WTC11 (cell line): ENCODE measurements around the gene GNS.

Experiments
- ATF3 ChIP-seq: sonication (generic); formaldehyde crosslinking; conservative IDR thresholded peaks from 2 replicates; pipeline ENCODE4 v1.8.1; 2022; ENCODE audit warnings: mild to moderate bottlenecking, missing genetic modification reagents
- CTCF ChIP-seq: fragments of 200-600 bp; IDR thresholded peaks from 2 replicates; pipeline ENCODE4 v1.8.0; 2022; ENCODE audit warnings: antibody characterized with exemption
- FOXK1 ChIP-seq: sonication (generic); formaldehyde crosslinking; IDR thresholded peaks from 2 replicates; pipeline ENCODE4 v1.8.0; 2022; ENCODE audit warnings: mild to moderate bottlenecking, moderate library complexity, missing genetic modification reagents
- FOXP1 ChIP-seq: sonication (generic); formaldehyde crosslinking; IDR thresholded peaks from 2 replicates; pipeline ENCODE4 v1.8.0; 2022; ENCODE audit warnings: missing genetic modification reagents, mild to moderate bottlenecking, moderate library complexity, borderline replicate concordance
- KAT7 ChIP-seq: sonication (generic); formaldehyde crosslinking; IDR thresholded peaks from 2 replicates; pipeline ENCODE4 v1.8.1; 2023; ENCODE audit warnings: missing genetic modification reagents, mild to moderate bottlenecking, borderline replicate concordance
- SP1 ChIP-seq: sonication (generic); formaldehyde crosslinking; conservative IDR thresholded peaks from 2 replicates; pipeline ENCODE4 v1.8.1; 2022; ENCODE audit warnings: missing genetic modification reagents
- USF1 ChIP-seq: sonication (generic); formaldehyde crosslinking; IDR thresholded peaks from 2 replicates; pipeline ENCODE4 v1.8.0; 2022; ENCODE audit warnings: mild to moderate bottlenecking, missing genetic modification reagents
- USF2 ChIP-seq: sonication (generic); formaldehyde crosslinking; IDR thresholded peaks from 2 replicates; pipeline ENCODE4 v1.8.1; 2023; ENCODE audit warnings: mild to moderate bottlenecking, missing genetic modification reagents, moderate library complexity
- ZNF121 ChIP-seq: sonication (generic); formaldehyde crosslinking; IDR thresholded peaks from 2 replicates; pipeline ENCODE4 v1.8.0; 2023; ENCODE audit warnings: missing genetic modification reagents
- ZNF232 ChIP-seq: sonication (generic); formaldehyde crosslinking; IDR thresholded peaks from 2 replicates; pipeline ENCODE4 v1.8.0; 2022; ENCODE audit warnings: mild to moderate bottlenecking, missing genetic modification reagents
- ZNF423 ChIP-seq: fragments of 250-450 bp; sonication (Bioruptor Pico); IDR thresholded peaks from 2 replicates; pipeline ENCODE4 v2.1.2; 2022; ENCODE audit warnings: mild to moderate bottlenecking, moderate library complexity

- TF ChIP-seq USF2 (no peak), ATF3 (CRISPR knock-in tag) (no peak), SP1 (CRISPR knock-in tag) (no peak), FOXP1 (CRISPR knock-in tag) (no peak), CTCF (no peak), USF1 (no peak), KAT7 (CRISPR knock-in tag) (no peak), ZNF121 (CRISPR knock-in tag) (no peak), FOXK1 (CRISPR knock-in tag) (no peak), ZNF423 (CRISPR knock-in tag) (no peak), ZNF232 (CRISPR knock-in tag) (no peak)
These were observed 8.3 kb upstream of the GNS start for GRCh38 chr12:64767495-64767894.
